Middle frontal gyrus (tissue), 1 donor: Measurements from ENCODE around the gene SV2C.
"Not testable (repeated sequence)": the region's sequence is repeated elsewhere in the genome, so short reads cannot be mapped to it uniquely, and the experiment has no call there.

Experiments
- DNase-seq: peaks from one replicate; pipeline ENCODE4 v3.0.0-alpha.2; 2015; ENCODE audit warnings: low spot score; ENCODE audit errors: extremely low spot score

SV2C gene

GRCh38 chr5:76199336-76200318, 116.4 kb downstream of the SV2C start:
- no peak for DNase-seq

GRCh38 chr5:76202182-76202581, 119.0 kb downstream of the SV2C start:
- no peak for DNase-seq

- DNase-seq = no peak
Measured at GRCh38 chr5:76204191-76204590, 121.0 kb downstream of the SV2C start.

GRCh38 chr5:76204713-76205112, 121.5 kb downstream of the SV2C start:
- DNase-seq = no peak

GRCh38 chr5:76207120-76207519, 123.9 kb downstream of the SV2C start:
- DNase-seq = no peak

GRCh38 chr5:76209297-76209696, 126.1 kb downstream of the SV2C start:
- no peak for DNase-seq

GRCh38 chr5:76210946-76211345, 127.8 kb downstream of the SV2C start:
- no peak for DNase-seq

- no peak for DNase-seq
Measured at GRCh38 chr5:76213858-76214257, 130.7 kb downstream of the SV2C start.

GRCh38 chr5:76216748-76217147, 133.6 kb downstream of the SV2C start:
- no peak for DNase-seq

- no peak for DNase-seq
Measured at GRCh38 chr5:76219636-76220035, 136.5 kb downstream of the SV2C start.

GRCh38 chr5:76221311-76221710, 138.1 kb downstream of the SV2C start:
- DNase-seq = no peak

- DNase-seq = no peak
Measured at GRCh38 chr5:76222318-76222717, 139.1 kb downstream of the SV2C start.

- no peak for DNase-seq
Measured at GRCh38 chr5:76223696-76224095, 140.5 kb downstream of the SV2C start.

- DNase-seq = no peak
Measured at GRCh38 chr5:76224898-76225297, 141.7 kb downstream of the SV2C start.

GRCh38 chr5:76225336-76225735, 142.2 kb downstream of the SV2C start:
- no peak for DNase-seq

- DNase-seq = no peak
Measured at GRCh38 chr5:76229900-76230299, 146.7 kb downstream of the SV2C start.

GRCh38 chr5:76230711-76231285, 147.6 kb downstream of the SV2C start:
- no peak for DNase-seq

GRCh38 chr5:76234665-76235064, 151.5 kb downstream of the SV2C start:
- DNase-seq = no peak

- DNase-seq = no peak
Measured at GRCh38 chr5:76236684-76237083, 153.5 kb downstream of the SV2C start.

GRCh38 chr5:76240336-76240735, 157.2 kb downstream of the SV2C start:
- no peak for DNase-seq

GRCh38 chr5:76242155-76242554, 159.0 kb downstream of the SV2C start:
- DNase-seq = not testable (repeated sequence)

GRCh38 chr5:76245590-76245989, 162.4 kb downstream of the SV2C start:
- no peak for DNase-seq

GRCh38 chr5:76249621-76250020, 166.4 kb downstream of the SV2C start:
- DNase-seq = no peak
